Adrenal gland (tissue), 12 donors: Measurements from ENCODE around the gene KRT222. TPM values are rescaled to one million over a fixed set of nuclear protein-coding genes. Genes with fewer than 3 reads are reported as not detected.
A peak's percentile ranks its signal among the peaks of the same experiment; 100 is the strongest.

Source experiments
- DNase-seq, 7 donors: peaks; one replicate each; pipeline ENCODE4 v3.0.0-alpha.2; 2019 to 2020
- H3K27ac ChIP-seq, 5 donors: fragments of 200-600 bp; sonication (generic) in 4 of 5; 1 replicate in 3 of 5; 2 replicates in 2 of 5; pipeline versions ENCODE4 v1.5.1 to v1.8.0; 2016 to 2020; ENCODE audit warnings: mild to moderate bottlenecking in 1 of 5
- H3K27me3 ChIP-seq: fragments of 200-600 bp; 2 replicates; pipeline ENCODE4 v1.8.0; 2021
- H3K36me3 ChIP-seq, 2 donors: fragments of 200-600 bp; replicated peaks in 1 of 2; 1 replicate in 1 of 2; 2 replicates in 1 of 2; pipeline versions ENCODE4 v1.5.1 to v1.8.0; 2018 to 2022
- H3K4me1 ChIP-seq, 2 donors: fragments of 200-600 bp; replicated peaks in 1 of 2; 1 replicate in 1 of 2; 2 replicates in 1 of 2; pipeline versions ENCODE4 v1.5.1 to v1.8.0; 2018 to 2021
- H3K4me3 ChIP-seq, 4 donors: fragments of 200-600 bp; sonication (generic) in 3 of 4; one replicate each; pipeline ENCODE4 v1.5.1; 2016 to 2018
- H3K9me3 ChIP-seq, 3 donors: fragments of 200-600 bp; sonication (generic) in 1 of 3; replicated peaks in 1 of 3; 1 replicate in 2 of 3; 2 replicates in 1 of 3; pipeline versions ENCODE4 v1.5.1 to v1.8.0; 2016 to 2021
- POLR2A ChIP-seq, 2 donors: fragments of 450-650 bp; IDR thresholded peaks; one replicate each; pipeline ENCODE4 v1.6.1; 2017; ENCODE audit warnings: antibody characterized with exemption in 2 of 2, mild to moderate bottlenecking in 2 of 2, moderate library complexity in 1 of 2
- WGBS, 4 donors: extraction: QIAGEN DNeasy Blood & Tissue Kit in 2 of 4; methylation state at CpG; one replicate each; pipeline versions ENCODE4 v1.1.5 to v1.1.7; 2013 to 2017; 5-methylcytosine and 5-hydroxymethylcytosine counted together
- intact Hi-C, 2 donors: fragments of 100-400 bp; cut with DNase I; formaldehyde crosslinking; loops; one replicate each; pipeline versions ENCODE4 v1.14.1 to v1.15.0; 2022 to 2023
- polyA plus RNA-seq, 3 donors: library from polyadenylated mRNA; stranded (reverse); fragments of 200-250 nt in 2 of 3; fragments of 350-450 nt in 1 of 3; fragmentation: Illumina TruSeq in 1 of 3; extraction: RNeasy Lipid Tissue Mini Kit (QIAGEN cat#74804) in 1 of 3; gene quantifications; one replicate each; pipeline ENCODE4 v1.2.3, GENCODE V29; 2013 to 2014
- total RNA-seq, 9 donors: library from RNA; depleted of rRNA in 4 of 9; stranded (reverse); fragments of >200 nt in 4 of 9; fragments of 120-200 nt in 1 of 9; fragmentation: NEBNext Ultra II Directional in 1 of 9; extraction: Animal tissue kit (Norgen Biotek cat#: 25700) in 1 of 9; gene quantifications; one replicate each; pipeline versions ENCODE4 v1.1.0 to v1.2.4, GENCODE V29; 2013 to 2023
- TF ChIP-seq, protein P1 (sequence below), 6 experiments: fragments of 450-650 bp in 4 of 6; fragments of 200-600 bp in 2 of 6; sonication (generic) in 1 of 6; IDR thresholded peaks; 1 replicate in 5 of 6; 2 replicates in 1 of 6; pipeline versions ENCODE4 v1.5.1 to v1.8.0; 2016 to 2021; ENCODE audit warnings: antibody characterized with exemption in 6 of 6, mild to moderate bottlenecking in 2 of 6, moderate library complexity in 1 of 6
- donor health status: healthy with polysubstance abuse.
- donor health status: Bipolar disorder and iron deficiency.
- donor health status: DM: yes; HTN: yes; CAD: no.
- donor health status: DM: no; HTN: no; CAD: no.
- donor health status: DM: no; HTN: no; CAD: no.
- donor health status: DM: yes; HTN: yes; CAD: no.

KRT222 gene
- total and polyA plus RNA-seq, 12 donors = 0.69 to 10.7 (median 3.3) TPM

DNA sequence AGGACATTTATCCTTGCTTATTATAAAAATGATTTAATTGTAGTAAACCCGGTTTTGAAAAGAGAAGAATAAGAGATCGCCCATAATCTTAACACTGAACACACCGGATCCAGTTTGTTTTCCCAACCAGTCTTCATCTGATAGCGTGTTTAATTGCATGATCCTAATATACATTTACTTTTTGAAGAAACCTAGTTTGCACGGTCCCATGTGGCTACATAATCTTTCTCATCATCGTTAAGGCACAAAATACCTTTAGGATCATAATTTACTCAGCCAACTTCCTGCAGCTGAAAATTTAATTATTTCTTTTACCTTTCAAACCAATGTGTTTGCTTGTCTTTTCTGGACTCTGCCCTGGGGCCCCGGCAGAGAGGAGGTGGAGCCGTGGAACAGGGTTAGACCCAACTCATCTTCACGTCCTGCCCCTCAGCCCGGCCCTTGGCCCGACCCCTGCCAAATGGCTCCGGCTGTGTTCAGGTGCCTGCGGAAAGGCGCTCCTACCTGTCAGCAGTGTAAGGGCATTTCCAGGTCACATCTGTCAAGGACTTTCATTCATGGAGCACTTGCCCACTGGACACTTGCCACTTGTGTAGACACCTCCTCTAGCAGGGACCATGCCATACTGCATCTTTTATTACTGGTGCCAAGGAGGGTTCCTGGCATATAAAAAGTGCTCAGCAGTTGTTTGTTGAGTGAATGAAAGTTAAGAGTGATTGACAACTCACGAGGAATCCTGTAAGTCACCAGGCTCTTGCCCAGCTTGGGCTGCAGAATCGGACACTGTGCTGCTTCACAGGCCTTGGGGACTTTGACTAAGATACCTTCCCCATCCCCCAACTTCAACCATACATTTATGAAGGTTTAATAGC lies 46.0 kb downstream of the KRT222 start:
- Histone ChIP-seq H3K27ac (no peak overlapping the region), H3K4me3 (no peak overlapping the region), H3K4me1 (peaks cover 0 to 5% of the 10 kb centered on the region in 2 donors), H3K27me3 (peaks cover 3% of the 10 kb centered on the region), H3K36me3 (no peaks in the 10 kb centered on the region), H3K9me3 (no peaks in the 10 kb centered on the region)
- intact Hi-C loops = loop anchor here (5.0 to 10.0 kb wide), 2 partner anchors 173 to 176 kb away; partner anchors contain the start of gene KRT28 (in 1 of the 2)
- TF ChIP-seq POLR2A (IDR thresholded peaks at IDR 0.05) = no peak
- TF ChIP-seq, protein P1, sequence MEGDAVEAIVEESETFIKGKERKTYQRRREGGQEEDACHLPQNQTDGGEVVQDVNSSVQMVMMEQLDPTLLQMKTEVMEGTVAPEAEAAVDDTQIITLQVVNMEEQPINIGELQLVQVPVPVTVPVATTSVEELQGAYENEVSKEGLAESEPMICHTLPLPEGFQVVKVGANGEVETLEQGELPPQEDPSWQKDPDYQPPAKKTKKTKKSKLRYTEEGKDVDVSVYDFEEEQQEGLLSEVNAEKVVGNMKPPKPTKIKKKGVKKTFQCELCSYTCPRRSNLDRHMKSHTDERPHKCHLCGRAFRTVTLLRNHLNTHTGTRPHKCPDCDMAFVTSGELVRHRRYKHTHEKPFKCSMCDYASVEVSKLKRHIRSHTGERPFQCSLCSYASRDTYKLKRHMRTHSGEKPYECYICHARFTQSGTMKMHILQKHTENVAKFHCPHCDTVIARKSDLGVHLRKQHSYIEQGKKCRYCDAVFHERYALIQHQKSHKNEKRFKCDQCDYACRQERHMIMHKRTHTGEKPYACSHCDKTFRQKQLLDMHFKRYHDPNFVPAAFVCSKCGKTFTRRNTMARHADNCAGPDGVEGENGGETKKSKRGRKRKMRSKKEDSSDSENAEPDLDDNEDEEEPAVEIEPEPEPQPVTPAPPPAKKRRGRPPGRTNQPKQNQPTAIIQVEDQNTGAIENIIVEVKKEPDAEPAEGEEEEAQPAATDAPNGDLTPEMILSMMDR (IDR thresholded peaks at IDR 0.05) = no peak
- WGBS, 4 donors = 65 to 76% (median 72%) methylated on average over 11 to 16 of the region's 16 CpGs
- no peak for DNase-seq

DNA sequence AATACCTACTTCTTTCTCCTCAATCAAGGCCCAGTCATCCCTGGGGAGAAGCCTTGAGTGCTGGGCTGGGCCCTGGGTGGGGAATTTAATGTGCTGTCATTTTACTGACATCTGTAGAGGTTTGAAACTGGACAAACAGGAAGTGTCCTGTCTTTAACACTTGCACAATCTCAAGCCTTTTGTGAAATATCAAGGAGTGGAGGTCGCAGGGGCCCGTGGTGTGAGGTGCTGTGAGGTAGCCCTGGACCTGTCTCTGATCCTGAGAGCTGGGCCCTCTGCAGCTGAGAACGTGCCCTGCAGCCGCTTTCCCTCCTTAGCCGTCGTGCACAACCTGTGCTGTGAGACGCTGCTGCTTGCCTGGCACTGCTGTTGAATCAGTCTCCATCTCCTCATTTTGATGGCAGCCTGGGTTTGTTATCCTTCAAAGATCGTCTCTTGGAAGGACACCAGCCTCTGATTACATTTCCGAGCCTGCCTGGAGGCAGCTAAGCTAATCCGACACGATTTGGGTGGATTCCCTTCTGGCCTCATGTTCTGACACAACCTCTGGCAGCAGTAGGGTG lies 47.2 kb downstream of the KRT222 start:
- intact Hi-C loops = loop anchor here (5.0 to 10.0 kb wide), 2 partner anchors 175 to 177 kb away; partner anchors contain the start of gene KRT28 (in 1 of the 2)
- H3K4me1 ChIP-seq = peaks cover 0 to 5% of the 10 kb centered on the region in 2 donors
- H3K4me3 ChIP-seq = no peak overlapping the region
- H3K36me3 ChIP-seq = no peaks in the 10 kb centered on the region
- no peaks in the 10 kb centered on the region for H3K9me3 ChIP-seq
- TF ChIP-seq POLR2A (IDR thresholded peaks at IDR 0.05) = no peak
- TF ChIP-seq, protein P1 (IDR thresholded peaks at IDR 0.05) = no peak
- no peak overlapping the region for H3K27ac ChIP-seq
- 65 to 68% (median 66%) methylated on average over 11 of the region's 11 CpGs for whole genome bisulfite sequencing, 4 donors
- peaks cover 3% of the 10 kb centered on the region for H3K27me3 ChIP-seq
- DNase-seq = peak in 1 of 7 donors; percentile 63

DNA sequence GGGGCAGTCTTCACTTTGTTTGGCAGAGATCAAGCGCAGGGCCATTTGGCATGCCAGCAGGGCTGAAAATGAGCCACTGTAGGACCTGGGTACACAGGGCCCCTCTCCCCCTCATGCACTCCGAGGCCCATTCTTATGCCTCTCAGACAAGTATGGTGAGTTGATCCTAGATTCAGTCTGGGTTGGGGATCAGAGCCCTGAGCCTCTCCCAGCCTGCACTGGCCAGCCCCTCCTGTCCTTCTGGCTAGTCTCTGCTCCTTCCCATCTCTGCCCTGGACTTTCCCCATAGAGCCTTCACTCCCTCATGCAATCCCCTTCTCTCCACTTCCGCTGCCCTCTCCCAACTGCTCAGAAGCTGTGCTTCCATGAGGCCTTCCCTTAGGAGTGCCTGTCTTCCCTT lies 48.4 kb downstream of the KRT222 start:
- WGBS, 4 donors = 65 to 94% (median 84%) methylated on average over 3 of the region's 3 CpGs
- Histone ChIP-seq H3K27me3 (peaks cover 3% of the 10 kb centered on the region), H3K4me1 (no peaks in the 10 kb centered on the region), H3K4me3 (no peak overlapping the region), H3K27ac (no peak overlapping the region), H3K36me3 (no peaks in the 10 kb centered on the region), H3K9me3 (no peaks in the 10 kb centered on the region)
- intact Hi-C loops = loop anchor here (5.0 to 10.0 kb wide), 2 partner anchors 176 to 178 kb away; partner anchors contain the start of gene KRT28 (in 1 of the 2)
- DNase-seq = no peak
- TF ChIP-seq, protein P1 (IDR thresholded peaks at IDR 0.05) = no peak
- no peak for TF ChIP-seq POLR2A (IDR thresholded peaks at IDR 0.05)

DNA sequence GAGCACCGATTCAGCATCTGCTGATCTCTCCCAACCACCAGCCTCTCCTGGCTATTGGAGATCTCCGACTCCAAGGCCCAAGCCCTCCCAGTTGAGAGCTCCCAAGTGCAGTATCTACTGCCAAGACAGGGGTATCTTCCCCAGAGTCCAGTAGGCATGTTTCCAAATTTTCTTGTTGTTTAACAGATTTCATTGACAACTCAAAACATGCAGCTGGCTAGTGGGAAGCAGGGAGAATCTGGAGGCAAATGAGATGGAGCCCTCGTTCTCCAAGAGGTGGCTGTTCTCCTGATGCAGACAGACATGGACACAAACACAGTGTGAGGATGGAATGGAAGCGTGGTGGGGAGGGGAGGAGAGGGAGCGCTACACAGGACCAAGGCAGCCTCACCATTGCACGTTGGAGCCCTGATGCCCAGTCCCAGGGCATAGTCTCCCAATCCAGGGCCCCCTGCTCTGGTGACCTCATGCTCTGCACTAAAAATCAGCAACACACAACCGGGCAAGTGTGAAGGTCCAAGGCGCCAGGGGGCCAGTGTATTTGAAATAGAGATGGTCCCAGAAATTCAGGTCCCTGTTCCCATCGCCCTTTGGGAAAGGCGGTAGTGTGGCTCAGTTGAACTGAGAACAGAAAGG lies 49.0 kb downstream of the KRT222 start:
- Histone ChIP-seq H3K27me3 (peaks cover 3% of the 10 kb centered on the region), H3K9me3 (no peaks in the 10 kb centered on the region), H3K4me1 (no peaks in the 10 kb centered on the region), H3K27ac (no peak overlapping the region), H3K36me3 (no peaks in the 10 kb centered on the region), H3K4me3 (no peak overlapping the region)
- 69 to 83% (median 74%) methylated on average over 9 to 10 of the region's 10 CpGs for WGBS, 4 donors
- no peak for TF ChIP-seq POLR2A (IDR thresholded peaks at IDR 0.05)
- TF ChIP-seq, protein P1 (IDR thresholded peaks at IDR 0.05) = no peak
- intact Hi-C loops = loop anchor here (5.0 to 10.0 kb wide), 2 partner anchors 176 to 179 kb away; partner anchors contain the start of gene KRT28 (in 1 of the 2)
- no peak for DNase-seq
